Activated T-cell treated with anti-CD3 and anti-CD28 coated beads, Interleukin-2, amount 50 U/mL, for 1 hour (primary cell): ENCODE measurements around the gene EIF2B2.

ENCODE experiments used
- DNase-seq: peaks from one replicate; pipeline ENCODE4 v3.0.0-alpha.2; 2020

Gene EIF2B2

GRCh38 chr14:75046899-75047298 is 44.2 kb downstream of the EIF2B2 start:
- DNase-seq, result no peak

- no peak for DNase-seq
Measured at GRCh38 chr14:75047506-75047905, 44.8 kb downstream of the EIF2B2 start.

- no peak for DNase-seq
Measured at GRCh38 chr14:75048101-75048500, 45.4 kb downstream of the EIF2B2 start.

- DNase-seq, result no peak
Measured at GRCh38 chr14:75049136-75049535, 46.4 kb downstream of the EIF2B2 start.

- DNase-seq, result no peak
Measured at GRCh38 chr14:75049731-75050201, 47.0 kb downstream of the EIF2B2 start.

GRCh38 chr14:75050852-75051555 is 48.3 kb downstream of the EIF2B2 start, which contains the start of gene MLH3:
Gene MLH3, minus strand, starts transcription at chr14:75051467. Its CDS starts 1,812 bp downstream, at chr14:75049655.
- peak; percentile 83 for DNase-seq

- DNase-seq, result no peak
Measured at GRCh38 chr14:75051556-75051899, 48.8 kb downstream of the EIF2B2 start.

GRCh38 chr14:75053396-75054291 is 50.9 kb downstream of the EIF2B2 start:
- no peak for DNase-seq

- DNase-seq, result no peak
Measured at GRCh38 chr14:75054421-75054820, 51.7 kb downstream of the EIF2B2 start.

- DNase-seq, result no peak
Measured at GRCh38 chr14:75059642-75060041, 56.9 kb downstream of the EIF2B2 start.

GRCh38 chr14:75060420-75060819 is 57.7 kb downstream of the EIF2B2 start:
- DNase-seq, result no peak
